HG03108 (cell line): ENCODE data around the gene ARFGEF3.

Source experiments
- ATAC-seq: cut with Tn5 transposase; IDR thresholded peaks from one replicate; pipeline ENCODE4 v1.9.1; 2021; ENCODE audit warnings: moderate library complexity; ENCODE audit not compliant: unreplicated experiment

Gene ARFGEF3

GRCh38 chr6:138297761-138298298 lies 136.1 kb downstream of the ARFGEF3 start:
- ATAC-seq, result no peak

GRCh38 chr6:138300469-138300868 lies 138.7 kb downstream of the ARFGEF3 start:
- no peak for ATAC-seq

GRCh38 chr6:138302554-138302953 lies 140.8 kb downstream of the ARFGEF3 start:
- ATAC-seq, result no peak

GRCh38 chr6:138307352-138307751 lies 145.6 kb downstream of the ARFGEF3 start:
- ATAC-seq, result no peak

GRCh38 chr6:138307816-138308730 lies 146.3 kb downstream of the ARFGEF3 start:
- no peak for ATAC-seq

- no peak for ATAC-seq
These were observed 147.0 kb downstream of the ARFGEF3 start for GRCh38 chr6:138308731-138309110.

- ATAC-seq, result no peak
These were observed 148.0 kb downstream of the ARFGEF3 start for GRCh38 chr6:138309695-138310094.

GRCh38 chr6:138310294-138310693 lies 148.6 kb downstream of the ARFGEF3 start:
- ATAC-seq, result no peak

- no peak for ATAC-seq
These were observed 149.1 kb downstream of the ARFGEF3 start for GRCh38 chr6:138310821-138311220.

- ATAC-seq, result no peak
These were observed 149.5 kb downstream of the ARFGEF3 start for GRCh38 chr6:138311268-138311667.

- no peak for ATAC-seq
These were observed 157.1 kb downstream of the ARFGEF3 start for GRCh38 chr6:138318741-138319375.

GRCh38 chr6:138321934-138322333 lies 160.2 kb downstream of the ARFGEF3 start:
- no peak for ATAC-seq

GRCh38 chr6:138323821-138324220 lies 162.1 kb downstream of the ARFGEF3 start:
- no peak for ATAC-seq

- ATAC-seq, result no peak
These were observed 166.5 kb downstream of the ARFGEF3 start for GRCh38 chr6:138328210-138328609.

GRCh38 chr6:138330763-138331162 lies 169.0 kb downstream of the ARFGEF3 start:
- no peak for ATAC-seq

GRCh38 chr6:138331444-138331843 lies 169.7 kb downstream of the ARFGEF3 start:
- ATAC-seq, result no peak

- ATAC-seq, result no peak
These were observed 170.2 kb downstream of the ARFGEF3 start for GRCh38 chr6:138331984-138332383.

GRCh38 chr6:138334000-138334399 lies 172.3 kb downstream of the ARFGEF3 start:
- no peak for ATAC-seq

GRCh38 chr6:138334963-138335362 lies 173.2 kb downstream of the ARFGEF3 start:
- no peak for ATAC-seq

- no peak for ATAC-seq
These were observed 174.5 kb downstream of the ARFGEF3 start for GRCh38 chr6:138336221-138336620.

GRCh38 chr6:138337076-138337475 lies 175.3 kb downstream of the ARFGEF3 start:
- no peak for ATAC-seq

GRCh38 chr6:138339024-138339423 lies 177.3 kb downstream of the ARFGEF3 start:
- ATAC-seq, result no peak
